Vagina (tissue), 2 donors: Measurements from ENCODE around the gene PBX1. TPM values are rescaled to one million over a fixed set of nuclear protein-coding genes. Genes with fewer than 3 reads are reported as not detected.

Experiments
- DNase-seq, 2 donors: peaks; one replicate each; pipeline ENCODE4 v3.0.0-alpha.2; 2017; ENCODE audit errors: extremely low spot score in 2 of 2
- H3K27ac ChIP-seq: fragments of 200-600 bp; sonication (generic); one replicate; pipeline ENCODE4 v1.5.1; 2019
- H3K27me3 ChIP-seq: fragments of 200-600 bp; sonication (generic); one replicate; pipeline ENCODE4 v1.5.1; 2019
- H3K36me3 ChIP-seq, 2 donors: fragments of 200-600 bp; sonication (generic); one replicate each; pipeline ENCODE4 v1.5.1; 2017 to 2019
- H3K4me1 ChIP-seq: fragments of 200-600 bp; sonication (generic); one replicate; pipeline ENCODE4 v1.5.1; 2019
- H3K4me3 ChIP-seq, 2 donors: fragments of 200-600 bp; sonication (generic); 1 replicate in 1 of 2; 2 replicates in 1 of 2; pipeline ENCODE4 v1.5.1; 2016 to 2019
- H3K9me3 ChIP-seq: fragments of 200-600 bp; sonication (generic); one replicate; pipeline ENCODE4 v1.5.1; 2019
- CTCF ChIP-seq, 3 experiments: fragments of 450-650 bp in 2 of 3; fragments of 200-600 bp in 1 of 3; sonication (generic) in 1 of 3; IDR thresholded peaks; one replicate each; pipeline ENCODE4 v1.5.1; 2017 to 2019; ENCODE audit warnings: antibody characterized with exemption in 3 of 3, mild to moderate bottlenecking in 2 of 3, moderate library complexity in 2 of 3
- POLR2A ChIP-seq, 2 donors: fragments of 450-650 bp; IDR thresholded peaks; one replicate each; pipeline ENCODE4 v1.6.1; 2017; ENCODE audit warnings: antibody characterized with exemption in 2 of 2, mild to moderate bottlenecking in 2 of 2, moderate library complexity in 2 of 2
- POLR2AphosphoS5 ChIP-seq, 2 donors: sonication (generic); formaldehyde crosslinking; IDR thresholded peaks; one replicate each; pipeline ENCODE4 v1.9.0; 2017; ENCODE audit warnings: antibody characterized with exemption in 2 of 2, mild to moderate bottlenecking in 2 of 2, low read depth in 1 of 2; ENCODE audit not compliant: insufficient read depth in 1 of 2
- intact Hi-C: fragments of 100-400 bp; cut with DNase I; formaldehyde crosslinking; loops from one replicate; pipeline ENCODE4 v1.15.1; 2023
- total RNA-seq: library from RNA; depleted of rRNA; stranded (reverse); fragments of >200 nt; gene quantifications from one replicate; pipeline ENCODE4 v1.2.3, GENCODE V29; 2016

Gene PBX1
- total RNA-seq, 1 donor from 2014 or later = 69.0 TPM

DNA sequence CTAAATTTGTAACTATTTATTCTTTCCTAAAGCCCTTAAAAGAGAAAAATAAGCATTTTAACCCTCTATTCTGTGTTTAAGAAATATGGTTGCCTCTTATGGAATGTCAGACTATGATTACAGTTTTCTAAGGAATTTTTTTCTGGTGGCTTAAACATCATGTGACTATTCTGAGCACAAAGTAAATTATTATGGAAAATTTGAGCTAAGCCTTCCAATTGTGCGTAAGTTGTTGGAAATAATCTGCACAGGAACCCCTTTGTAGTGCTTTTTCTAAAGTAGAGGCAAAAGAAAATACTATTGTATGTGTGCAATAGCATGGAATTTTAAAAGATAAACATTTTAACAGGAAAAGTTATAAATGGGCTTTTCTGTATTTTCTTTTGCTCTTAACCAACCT, 254.8 kb downstream of the PBX1 start:
- DNase-seq = no peak
- no peak overlapping the region for H3K27ac ChIP-seq
- TF ChIP-seq POLR2AphosphoS5 (IDR thresholded peaks at IDR 0.05; ENCODE audit: insufficient read depth in 1 of 2, low read depth in 1 of 2) (no peak), CTCF (IDR thresholded peaks at IDR 0.05) (no peak), POLR2A (IDR thresholded peaks at IDR 0.05) (no peak)
- H3K4me1 ChIP-seq = no peaks in the 10 kb centered on the region
- no peak overlapping the region for H3K4me3 ChIP-seq
- H3K9me3 ChIP-seq = no peaks in the 10 kb centered on the region
- H3K27me3 ChIP-seq = no peaks in the 10 kb centered on the region
- intact Hi-C loops = no loop called here
- peaks cover 0 to 7% of the 10 kb centered on the region in 2 donors for H3K36me3 ChIP-seq

DNA sequence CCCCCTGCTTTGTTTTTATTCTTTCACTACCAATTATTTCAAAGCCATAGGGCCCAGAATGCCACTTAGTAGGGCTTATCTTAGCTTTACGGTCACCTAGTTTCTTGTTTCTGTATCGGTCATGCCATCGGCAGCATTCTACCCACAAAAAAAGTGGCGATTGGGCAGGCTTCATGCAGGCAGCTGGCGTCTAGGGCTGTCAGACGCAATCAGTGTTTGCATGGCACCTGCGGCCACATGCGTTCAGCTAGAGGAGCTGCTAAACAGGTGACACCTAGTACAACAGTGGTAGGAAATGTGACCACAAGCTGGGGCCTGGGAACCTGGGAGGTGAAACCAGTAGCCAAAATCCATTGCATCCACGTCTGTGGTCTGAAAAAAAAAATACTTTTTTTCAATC, 262.7 kb downstream of the PBX1 start:
- intact Hi-C loops = no loop called here
- H3K4me1 ChIP-seq = peaks cover 31% of the 10 kb centered on the region

DNA sequence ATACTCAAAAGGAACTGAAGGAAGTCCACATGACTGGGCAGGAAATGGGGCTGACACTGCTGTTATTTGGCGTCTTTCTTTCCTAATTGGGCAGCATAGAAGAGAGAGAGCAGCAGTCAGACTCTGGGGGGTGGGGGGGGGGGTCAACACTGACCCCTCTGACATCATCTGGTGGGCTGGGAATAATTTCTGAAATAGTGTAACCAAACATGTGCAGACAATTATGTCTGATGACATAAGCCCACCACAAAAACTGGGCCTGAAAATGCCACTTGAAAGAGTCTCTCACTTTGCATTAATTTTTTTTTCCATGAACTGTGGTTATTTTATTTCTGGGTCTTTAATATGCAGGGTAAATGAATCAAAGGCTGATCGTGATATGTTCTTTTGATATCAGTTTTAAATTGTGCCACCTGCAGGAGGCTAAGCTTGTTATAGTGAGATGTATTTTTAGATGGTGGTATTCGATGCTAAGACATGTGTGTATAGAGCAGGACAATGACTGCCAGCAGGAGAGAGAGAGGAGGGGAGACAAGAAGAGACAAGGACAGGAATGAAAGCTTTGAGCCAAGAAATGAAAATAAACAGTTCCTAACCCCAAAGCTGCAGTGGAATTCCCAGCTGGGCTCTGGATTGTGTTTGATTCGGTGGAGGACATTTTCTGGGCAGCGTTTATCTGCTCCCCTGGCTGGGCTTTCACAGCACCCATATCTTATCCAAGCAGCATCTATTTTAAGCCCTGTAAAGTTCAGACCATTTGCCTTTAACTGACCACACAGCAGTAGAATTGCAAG, 264.7 kb downstream of the PBX1 start:
- H3K9me3 ChIP-seq = no peaks in the 10 kb centered on the region
- H3K4me3 ChIP-seq = no peak overlapping the region
- DNase-seq = no peak
- no peak for TF ChIP-seq CTCF (IDR thresholded peaks at IDR 0.05)
- TF ChIP-seq POLR2AphosphoS5 (IDR thresholded peaks at IDR 0.05; ENCODE audit: insufficient read depth in 1 of 2, low read depth in 1 of 2) = peak in 1 of 2 donors; percentile 33
- peak overlapping the region; percentile 43 for H3K27ac ChIP-seq
- peaks cover 31% of the 10 kb centered on the region for H3K4me1 ChIP-seq
- intact Hi-C loops = no loop called here
- no peaks in the 10 kb centered on the region for H3K27me3 ChIP-seq
- H3K36me3 ChIP-seq = peaks cover 0 to 23% of the 10 kb centered on the region in 2 donors

More for the DNA sequence above, 262.7 kb downstream of the PBX1 start:
- Histone ChIP-seq H3K36me3 (peaks cover 0 to 23% of the 10 kb centered on the region in 2 donors), H3K4me3 (no peak overlapping the region), H3K27me3 (no peaks in the 10 kb centered on the region), H3K27ac (no peak overlapping the region), H3K9me3 (no peaks in the 10 kb centered on the region)
- no peak for DNase-seq
- TF ChIP-seq POLR2A (IDR thresholded peaks at IDR 0.05) (no peak), CTCF (IDR thresholded peaks at IDR 0.05) (no peak), POLR2AphosphoS5 (IDR thresholded peaks at IDR 0.05; ENCODE audit: insufficient read depth in 1 of 2, low read depth in 1 of 2) (no peak)

DNA sequence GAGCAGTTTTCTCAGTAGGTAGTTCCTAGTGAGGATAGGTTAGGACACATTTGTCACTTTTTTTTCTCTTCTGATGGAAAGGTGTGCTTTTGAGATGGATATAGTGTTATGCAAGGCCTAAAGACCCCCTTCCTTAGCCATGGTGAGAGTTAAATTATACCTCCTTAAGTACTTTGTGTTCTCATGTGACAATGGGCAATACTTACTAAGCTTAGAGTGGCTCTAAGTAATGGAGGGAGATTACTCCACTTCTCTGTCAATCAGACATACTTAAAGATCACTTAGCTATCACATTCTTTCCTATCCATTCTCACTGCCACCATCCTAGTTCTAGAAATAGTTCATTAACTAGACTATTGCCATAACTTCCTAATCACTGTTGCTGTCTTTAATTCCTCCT, 265.6 kb downstream of the PBX1 start:
- H3K4me1 ChIP-seq = peaks cover 31% of the 10 kb centered on the region
- no peak for DNase-seq
- H3K27me3 ChIP-seq = no peaks in the 10 kb centered on the region
- no peak overlapping the region for H3K4me3 ChIP-seq
- TF ChIP-seq POLR2A (IDR thresholded peaks at IDR 0.05) (no peak), CTCF (IDR thresholded peaks at IDR 0.05) (no peak), POLR2AphosphoS5 (IDR thresholded peaks at IDR 0.05; ENCODE audit: insufficient read depth in 1 of 2, low read depth in 1 of 2) (no peak)
- H3K9me3 ChIP-seq = no peaks in the 10 kb centered on the region
- peaks cover 0 to 23% of the 10 kb centered on the region in 2 donors for H3K36me3 ChIP-seq
- intact Hi-C loops = no loop called here
- H3K27ac ChIP-seq = peak overlapping the region; percentile 43

- no peaks in the 10 kb centered on the region for H3K9me3 ChIP-seq
- DNase-seq = no peak
- no peaks in the 10 kb centered on the region for H3K27me3 ChIP-seq
- TF ChIP-seq POLR2AphosphoS5 (IDR thresholded peaks at IDR 0.05; ENCODE audit: insufficient read depth in 1 of 2, low read depth in 1 of 2) = peak in 1 of 2 donors; percentile 77
- TF ChIP-seq POLR2A (IDR thresholded peaks at IDR 0.05) = no peak
- no peak overlapping the region for H3K4me3 ChIP-seq
- no peaks in the 10 kb centered on the region for H3K36me3 ChIP-seq
- peaks cover 20% of the 10 kb centered on the region for H3K4me1 ChIP-seq
- intact Hi-C loops = no loop called here
- H3K27ac ChIP-seq = no peak overlapping the region
Measured at GRCh38 chr1:164830628-164831027, 271.6 kb downstream of the PBX1 start.
